ENCODE data around the gene ANTXRL. TPM values are rescaled to one million over a fixed set of nuclear protein-coding genes. Genes with fewer than 3 reads are reported as not detected.
"Not testable (repeated sequence)": the region's sequence is repeated elsewhere in the genome, so short reads cannot be mapped to it uniquely, and the experiment has no call there.

Gene ANTXRL
- total RNA-seq, 2 experiments from 2014 or later: not detected

DNA sequence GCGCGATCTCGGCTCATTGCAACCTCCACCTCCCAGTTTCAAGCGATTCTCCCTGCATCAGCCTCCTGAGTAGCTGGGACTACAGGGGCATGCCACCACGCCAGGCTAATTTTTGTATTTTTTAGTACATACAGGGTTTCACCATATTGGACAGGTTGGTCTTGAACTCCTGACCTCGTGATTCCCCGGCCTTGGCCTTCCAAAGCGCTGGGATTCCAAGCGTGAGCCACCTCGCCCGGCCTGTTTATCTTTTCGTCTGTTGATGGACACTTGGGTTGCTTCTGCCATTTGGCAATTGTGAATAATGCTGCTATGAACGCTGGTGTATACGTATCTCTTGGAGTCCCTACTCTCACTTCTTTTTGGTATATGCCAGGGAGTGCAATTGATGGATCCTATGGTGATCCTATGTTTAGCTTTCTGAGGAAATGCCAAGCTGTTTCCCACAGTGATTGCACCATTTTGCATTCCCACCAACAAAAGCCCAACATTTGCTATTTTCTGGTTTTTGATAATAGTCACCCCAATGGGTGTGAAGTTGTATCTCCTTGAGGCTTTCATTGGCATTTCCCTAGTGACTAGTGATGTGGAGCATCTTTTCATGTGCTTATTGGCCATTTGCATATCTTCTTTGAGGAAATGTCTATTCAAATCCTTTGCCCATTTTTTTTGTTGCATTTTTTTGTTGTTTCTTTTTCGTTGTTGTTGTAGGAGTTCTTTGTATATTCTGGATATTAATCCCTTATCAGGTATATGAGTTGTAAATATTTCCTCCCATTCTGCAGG is 3.5 kb downstream of the ANTXRL start:
- POLR2A ChIA-PET: no interaction called here

DNA sequence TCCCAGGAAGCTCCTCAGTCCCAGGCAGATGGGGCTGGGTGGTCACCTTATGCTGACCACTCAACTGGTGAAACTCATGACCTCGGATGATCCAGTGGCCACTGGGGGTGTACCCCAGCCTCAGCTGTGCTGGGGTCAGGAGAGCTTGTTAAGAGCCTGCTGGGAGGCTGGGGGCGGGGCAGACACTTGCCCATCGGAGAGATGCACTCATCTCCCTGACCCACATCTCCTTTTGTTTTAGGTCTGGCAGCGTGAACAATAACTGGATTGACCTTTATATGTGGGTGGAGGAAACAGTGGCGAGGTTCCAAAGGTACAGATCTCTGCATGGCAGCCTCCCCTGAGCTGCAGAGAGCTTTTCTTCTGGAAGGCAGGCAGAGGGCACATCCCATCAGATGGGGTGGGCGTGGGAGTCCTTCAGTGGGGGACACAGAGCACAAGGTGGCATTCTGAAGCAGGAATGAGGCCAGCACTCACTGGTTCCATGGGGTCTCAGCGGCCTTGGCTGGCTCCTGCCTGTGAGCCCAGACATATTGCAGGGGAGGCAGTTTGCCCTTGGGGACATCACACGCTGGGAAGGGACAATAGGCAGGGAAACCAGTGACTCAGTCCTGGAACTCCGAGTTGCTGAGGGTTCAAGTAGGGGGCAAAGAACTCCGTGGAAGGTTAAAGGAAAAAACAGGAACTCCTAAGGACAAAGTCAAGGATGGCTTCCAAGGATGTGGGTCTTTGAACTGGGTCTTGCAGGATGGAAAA is 5.2 kb downstream of the ANTXRL start:
- POLR2A ChIA-PET: no interaction called here
- CTCF ChIA-PET: no interaction called here

More for the DNA sequence above, 3.5 kb downstream of the ANTXRL start:
- CTCF ChIA-PET: no interaction called here

DNA sequence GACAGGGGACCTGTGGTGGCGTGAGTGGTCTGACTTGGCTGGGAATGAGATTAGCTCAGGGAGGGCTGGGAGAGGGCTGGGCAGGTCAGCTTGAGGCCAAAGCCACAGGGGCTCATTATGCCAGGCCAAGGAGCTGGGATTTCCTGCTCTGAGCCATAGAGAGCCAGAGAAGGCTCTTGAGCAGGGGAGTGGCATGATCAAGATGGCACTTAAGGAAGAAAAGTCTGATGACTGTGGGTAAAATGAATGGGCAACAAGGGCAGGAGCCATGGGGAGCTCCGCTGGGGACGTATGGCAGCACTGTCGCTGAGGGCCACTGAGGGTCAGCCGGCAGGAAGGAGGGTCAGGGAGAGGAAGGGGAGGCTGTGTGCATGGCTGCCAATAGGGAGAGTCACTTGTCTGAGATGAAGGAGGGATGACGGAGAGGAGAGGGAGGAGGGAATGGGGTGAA is 5.8 kb downstream of the ANTXRL start:
- ChIA-PET CTCF (no interaction called here), POLR2A (no interaction called here)

- CTCF ChIA-PET: no interaction called here
- POLR2A ChIA-PET: no interaction called here
These were observed 6.4 kb downstream of the ANTXRL start for GRCh38 chr10:46293228-46293627.

GRCh38 chr10:46293832-46294640 is 7.2 kb downstream of the ANTXRL start:
- ChIA-PET CTCF (no interaction called here), POLR2A (no interaction called here)

DNA sequence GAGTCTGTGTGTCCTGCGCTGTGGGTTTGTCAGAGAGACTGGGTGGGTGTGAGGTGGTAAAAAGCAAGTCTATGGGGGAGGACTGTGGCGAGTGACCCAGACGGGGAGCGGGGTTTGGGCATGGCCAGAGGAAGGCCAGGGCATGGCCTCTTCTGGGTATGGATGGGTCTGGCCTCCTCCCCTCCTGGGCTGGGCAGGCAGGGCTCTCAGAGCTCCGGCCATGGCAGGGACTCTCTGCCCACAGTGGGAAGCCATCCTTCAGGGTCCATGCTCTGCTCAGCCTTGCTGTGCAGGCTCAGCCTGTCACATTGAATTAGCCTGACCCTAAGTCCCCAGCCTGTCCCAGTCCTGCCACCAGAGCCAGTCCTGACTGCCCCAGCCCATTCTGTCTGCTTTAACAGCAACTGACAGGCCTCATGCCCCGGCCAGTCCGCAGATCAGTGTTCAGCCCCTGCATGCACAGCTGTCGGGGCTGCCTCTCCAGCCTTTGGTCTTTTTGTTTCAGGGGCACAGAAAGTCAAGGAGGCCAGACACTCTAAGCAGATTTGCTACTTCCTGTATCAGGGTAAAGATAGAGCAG is 7.9 kb downstream of the ANTXRL start:
- ChIA-PET CTCF (no interaction called here), POLR2A (no interaction called here)

GRCh38 chr10:46295350-46296010 is 8.7 kb downstream of the ANTXRL start:
- POLR2A ChIA-PET, CTCF ChIA-PET: not testable (repeated sequence)

GRCh38 chr10:46296086-46296485 is 9.3 kb downstream of the ANTXRL start:
- CTCF ChIA-PET, POLR2A ChIA-PET: not testable (repeated sequence)

GRCh38 chr10:46296641-46297141 is 9.9 kb downstream of the ANTXRL start:
- POLR2A ChIA-PET: no interaction called here
- CTCF ChIA-PET: no interaction called here

GRCh38 chr10:46297406-46298204 is 10.8 kb downstream of the ANTXRL start:
- ChIA-PET POLR2A (no interaction called here), CTCF (no interaction called here)

GRCh38 chr10:46298477-46299285 is 11.9 kb downstream of the ANTXRL start:
- CTCF ChIA-PET: no interaction called here
- POLR2A ChIA-PET: no interaction called here

GRCh38 chr10:46299286-46299535 is 12.4 kb downstream of the ANTXRL start:
- ChIA-PET POLR2A (no interaction called here), CTCF (no interaction called here)

DNA sequence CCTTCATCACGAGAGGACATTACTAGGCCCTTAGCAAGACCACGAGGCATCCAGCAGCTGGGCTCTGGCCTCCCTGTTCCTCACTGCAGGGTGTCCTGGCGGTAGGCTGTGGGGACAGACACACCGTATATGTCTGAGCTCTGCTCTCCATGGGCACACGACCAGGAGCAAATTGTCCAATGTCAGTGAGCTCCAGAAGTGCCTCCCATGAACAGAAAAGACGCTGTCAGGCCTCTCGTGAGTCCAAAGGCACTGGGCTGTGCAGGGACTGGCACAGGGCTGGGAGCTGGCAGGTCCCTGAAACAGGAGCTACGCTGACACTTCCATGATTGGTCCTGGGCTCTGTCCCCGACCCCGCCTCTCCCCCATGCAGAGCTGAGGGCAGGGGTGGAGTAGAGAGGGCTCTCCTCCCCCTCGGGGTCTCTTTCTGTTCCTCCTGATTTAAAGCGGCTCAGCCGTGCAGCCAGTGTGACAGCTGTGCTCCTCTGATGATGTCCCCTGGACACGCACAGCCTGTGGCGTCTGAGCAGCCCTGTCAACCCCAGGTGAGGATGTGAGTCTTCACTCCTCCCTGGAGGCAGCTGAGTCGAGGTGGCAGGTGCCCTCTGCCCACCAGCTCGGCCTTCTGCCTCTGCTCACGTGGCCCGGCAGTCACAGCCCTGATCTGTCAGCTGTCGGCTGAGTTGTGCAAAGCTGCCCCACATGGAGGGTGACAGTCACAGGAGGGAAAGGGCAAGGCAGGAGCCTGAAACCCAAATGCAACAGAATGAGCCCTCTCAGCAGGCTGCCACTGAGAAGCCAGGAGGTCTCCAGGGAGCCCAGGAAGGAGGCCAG is 13.0 kb downstream of the ANTXRL start:
- CTCF ChIA-PET: no interaction called here
- POLR2A ChIA-PET: no interaction called here

GRCh38 chr10:46300370-46300711 is 13.5 kb downstream of the ANTXRL start:
- POLR2A ChIA-PET, CTCF ChIA-PET: not testable (repeated sequence)

GRCh38 chr10:46301056-46301645 is 14.4 kb downstream of the ANTXRL start:
- CTCF ChIA-PET: no interaction called here
- POLR2A ChIA-PET: no interaction called here

- ChIA-PET POLR2A (no interaction called here), CTCF (no interaction called here)
These were observed 15.1 kb downstream of the ANTXRL start for GRCh38 chr10:46301721-46302479.

Data from activated CD8-positive, alpha-beta memory T cell treated with anti-CD3 and anti-CD28 coated beads for 36 hours (primary cell).